CD4-positive, alpha-beta T cell treated with Interleukin-4 for 1 hour (primary cell): ENCODE data around the gene CACNA1E.

ENCODE experiments used
- DNase-seq, 2 donors: peaks; one replicate each; pipeline ENCODE4 v3.0.0-alpha.2; 2020 to 2022

The CACNA1E gene

DNA sequence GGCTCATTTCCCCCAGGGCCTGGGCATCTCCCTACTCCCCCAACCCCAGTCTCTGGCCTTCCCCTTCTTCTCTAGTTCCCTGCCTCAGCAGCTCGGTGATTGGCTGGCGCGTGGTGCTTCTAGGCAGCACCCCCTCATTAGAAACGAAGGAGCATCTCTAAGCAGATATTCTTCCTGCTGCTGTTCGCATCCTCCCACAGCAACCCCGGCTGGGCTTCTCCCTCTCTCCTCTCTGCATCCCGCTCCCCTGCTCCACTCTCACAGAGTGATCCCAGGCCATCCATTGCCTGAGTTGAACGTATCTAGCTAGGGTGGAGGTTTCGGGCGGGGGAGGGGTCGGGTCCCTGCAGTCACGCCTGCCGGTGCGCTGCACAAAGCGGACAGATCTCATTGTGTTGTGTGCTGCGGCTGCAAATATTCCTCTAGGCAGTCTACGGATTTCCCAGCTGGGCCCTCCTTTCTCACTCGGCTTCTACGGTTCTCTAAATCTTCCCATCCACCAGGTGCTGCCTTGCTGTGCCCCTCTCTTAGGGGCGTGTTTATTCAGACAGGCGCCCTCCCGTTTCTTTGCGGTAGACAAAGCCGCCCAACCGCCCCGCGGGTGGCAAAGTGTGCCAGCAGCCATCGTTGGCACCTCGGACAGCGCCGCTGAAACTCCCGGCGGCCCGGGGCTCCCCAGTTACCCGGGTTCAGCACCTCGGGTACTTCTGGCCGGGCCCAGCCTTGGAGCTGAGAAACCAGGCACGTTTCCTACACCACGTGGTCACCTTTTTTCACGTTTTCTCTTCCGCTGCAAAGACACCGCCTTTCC, 2.2 kb downstream of the CACNA1E start:
- DNase-seq = no peak

DNA sequence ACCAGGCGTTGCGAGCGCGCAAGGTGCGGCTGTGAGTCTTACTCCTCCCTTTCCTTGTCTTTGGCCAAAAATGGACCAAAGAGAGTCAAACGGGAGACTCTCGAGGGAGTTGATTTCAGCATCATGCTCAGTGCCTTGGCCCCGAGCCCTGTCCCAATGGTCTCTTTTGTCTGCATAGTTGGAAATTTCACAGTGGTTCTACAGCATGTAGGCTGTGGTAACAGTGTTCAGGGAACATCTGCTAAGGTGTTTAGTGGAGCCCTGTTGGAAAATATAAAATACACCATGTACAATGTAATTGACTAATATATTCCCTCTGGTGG, 2.7 kb downstream of the CACNA1E start:
- no peak for DNase-seq

DNA sequence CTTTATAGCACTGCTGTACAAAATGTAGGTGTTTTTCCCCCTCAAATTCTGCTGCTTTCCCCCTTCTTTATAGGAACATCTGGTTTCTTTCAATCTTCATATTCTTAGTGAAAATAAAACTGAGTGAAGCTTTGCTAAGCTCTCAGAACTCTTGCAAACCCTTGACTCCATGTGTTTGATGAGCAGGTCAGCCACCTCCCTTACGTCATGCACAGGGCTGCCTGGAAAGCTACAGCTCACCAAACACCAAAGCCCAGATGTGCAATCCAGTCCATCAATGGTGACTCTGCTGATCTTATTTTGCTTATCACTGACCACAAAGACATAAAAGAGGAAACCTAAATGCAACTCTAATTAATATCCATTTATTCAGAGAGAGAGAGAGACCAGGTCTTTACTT, 5.5 kb downstream of the CACNA1E start:
- DNase-seq = no peak

GRCh38 chr1:181490276-181490675, 7.0 kb downstream of the CACNA1E start:
- no peak for DNase-seq

DNA sequence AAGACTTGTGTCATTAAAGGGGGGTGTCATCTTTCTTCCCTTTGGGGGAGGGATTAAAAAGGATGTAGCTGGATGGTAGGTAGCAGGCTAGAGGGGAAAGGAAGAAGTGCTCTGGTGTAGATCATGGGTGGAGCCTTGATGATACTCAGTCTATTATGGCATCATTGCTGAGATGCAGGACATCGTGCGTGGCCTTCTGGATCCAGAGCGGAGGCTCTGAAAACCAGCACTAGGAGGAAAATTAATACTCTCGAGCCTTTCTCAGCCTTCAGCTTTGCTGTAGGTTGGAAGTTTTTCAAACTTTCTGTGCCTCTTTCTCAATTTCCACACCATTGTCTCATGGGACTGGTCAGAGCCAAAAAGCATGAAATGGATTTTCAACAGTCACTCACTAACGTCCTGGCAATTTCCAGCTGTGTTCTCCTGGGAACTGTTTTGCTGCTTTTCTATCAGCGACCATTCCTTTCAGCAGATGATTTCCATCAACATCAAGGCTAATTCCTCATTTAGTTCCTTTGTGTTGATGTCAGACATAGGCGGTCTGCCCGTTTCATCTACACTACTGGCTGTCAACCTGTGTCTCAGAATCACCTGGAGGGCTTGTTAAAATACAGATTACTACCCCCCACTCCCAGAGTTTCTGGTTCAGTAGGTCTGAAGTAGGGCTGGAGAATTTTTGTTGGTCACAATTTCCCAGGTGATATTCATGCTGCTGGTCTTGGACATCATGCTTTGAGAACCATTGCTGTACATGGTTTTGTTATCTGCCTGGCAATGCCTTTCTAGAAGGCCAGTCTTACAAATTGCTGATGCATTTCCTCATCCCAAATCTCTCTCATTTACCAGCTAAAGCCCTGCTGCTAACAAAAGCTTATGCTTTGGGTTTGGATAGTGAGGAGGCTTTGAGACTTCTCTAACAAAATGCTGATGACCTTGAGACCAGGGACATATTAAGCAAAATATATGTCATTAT, 7.7 kb downstream of the CACNA1E start:
- no peak for DNase-seq

GRCh38 chr1:181493166-181493565, 9.8 kb downstream of the CACNA1E start:
- no peak for DNase-seq

GRCh38 chr1:181493885-181494284, 10.6 kb downstream of the CACNA1E start:
- no peak for DNase-seq

- DNase-seq = no peak
Measured at GRCh38 chr1:181496759-181497158, 13.4 kb downstream of the CACNA1E start.

DNA sequence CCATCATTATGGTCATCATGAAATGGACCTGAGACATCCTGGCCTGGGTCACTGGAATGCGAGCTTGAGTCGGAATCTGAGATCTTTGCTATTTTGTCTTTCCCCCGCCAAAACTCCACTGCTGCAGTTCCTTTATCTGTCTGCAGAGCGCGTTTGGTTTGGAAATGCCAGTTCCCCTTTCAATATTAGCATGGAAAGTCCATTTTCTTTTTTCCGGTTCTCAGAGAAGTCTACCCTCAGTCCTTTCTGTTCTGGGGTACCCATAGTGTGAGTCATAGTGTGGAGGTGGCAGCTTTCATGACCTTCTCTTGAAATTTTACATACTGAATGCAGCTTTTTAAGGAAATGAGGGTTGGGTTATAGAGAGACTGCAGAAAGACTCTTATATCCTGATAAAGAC, 14.6 kb downstream of the CACNA1E start:
- DNase-seq = no peak

DNA sequence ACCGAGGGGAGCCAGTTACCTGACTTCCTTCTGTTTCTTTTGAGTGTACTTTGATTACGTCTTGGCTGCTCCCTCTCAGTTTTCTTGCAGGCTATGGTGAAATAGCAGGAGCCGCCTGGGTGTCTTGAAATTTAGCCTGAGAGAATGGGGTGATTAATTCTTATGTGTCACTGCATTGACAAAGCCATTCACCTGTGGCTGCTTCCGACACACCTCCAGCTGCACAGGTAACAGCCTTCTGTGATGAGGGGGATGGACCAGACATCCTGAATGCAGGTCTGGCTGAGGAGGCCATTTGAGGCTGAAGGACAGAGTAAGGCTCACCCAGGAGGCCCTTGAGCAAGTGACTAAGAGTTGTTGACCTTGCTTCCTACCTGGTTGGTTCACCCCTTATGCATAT, 16.5 kb downstream of the CACNA1E start:
- no peak for DNase-seq

DNA sequence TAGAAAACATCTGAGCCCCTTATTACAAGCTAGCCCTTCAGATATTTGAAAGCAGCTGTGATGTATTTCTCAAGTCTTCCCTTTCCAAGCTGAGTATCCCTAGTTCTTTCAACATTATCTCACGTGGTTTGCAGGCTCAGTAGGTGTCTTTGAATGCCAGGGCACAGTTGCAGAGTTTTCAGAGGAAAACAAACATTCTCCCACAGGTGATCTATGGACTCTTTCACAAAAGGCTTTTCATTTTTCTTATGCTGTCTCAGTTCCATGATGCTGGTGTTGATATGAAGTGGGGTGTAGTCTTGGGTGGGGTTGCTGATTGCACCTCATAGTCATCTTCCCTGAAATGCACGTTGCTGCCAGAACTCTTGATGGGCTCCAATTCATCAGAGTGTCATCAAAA, 17.3 kb downstream of the CACNA1E start:
- DNase-seq = no peak

DNA sequence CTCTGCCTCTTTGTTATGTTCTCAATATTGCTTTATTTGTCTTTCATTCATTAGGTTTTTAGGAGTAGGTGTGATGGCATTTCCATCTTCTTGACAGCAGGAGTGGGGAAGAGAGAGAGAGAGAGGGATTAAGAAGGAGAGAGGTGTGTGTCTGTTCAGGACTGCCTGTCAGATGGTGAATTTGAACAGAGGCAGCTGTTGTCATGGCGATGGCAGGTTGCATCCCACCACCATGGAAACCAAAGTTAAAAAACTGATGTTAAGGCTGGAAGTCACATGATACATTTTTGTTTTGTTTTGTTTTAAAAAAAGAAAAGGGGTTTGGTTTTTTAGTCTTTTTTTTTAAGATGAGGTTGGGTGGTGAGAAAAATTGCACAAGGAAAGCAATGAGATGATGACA, 18.3 kb downstream of the CACNA1E start:
- DNase-seq = no peak

DNA sequence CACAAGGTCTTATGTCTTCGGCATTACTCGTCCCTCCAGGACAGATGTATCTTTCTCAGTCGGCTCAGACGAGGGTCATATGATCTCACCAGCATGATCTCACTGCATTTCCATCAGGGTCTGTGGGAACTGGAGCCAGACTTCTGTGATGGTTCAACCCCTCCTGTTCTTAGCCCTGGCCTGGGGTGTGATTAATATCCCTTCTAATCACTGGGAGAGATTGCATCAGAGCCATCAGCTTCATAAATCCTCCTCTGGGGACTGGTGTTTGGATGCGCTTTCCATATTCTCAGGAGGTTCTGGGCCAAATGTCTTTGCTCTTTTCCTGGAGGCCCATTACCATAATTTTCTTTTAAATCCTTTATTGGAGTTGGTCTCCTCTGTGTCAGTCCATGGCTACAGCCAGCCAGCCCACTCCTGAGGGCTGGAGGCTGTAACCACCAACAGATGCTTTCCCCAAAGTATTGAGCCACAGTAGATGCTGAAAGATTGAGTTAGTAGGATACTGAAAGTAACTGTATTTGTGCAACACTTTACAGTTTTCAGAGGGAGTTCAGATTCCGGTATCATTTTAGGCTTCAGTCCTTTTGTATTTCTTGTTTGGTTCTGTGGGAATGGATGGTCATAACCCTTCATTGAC, 20.0 kb downstream of the CACNA1E start:
- no peak for DNase-seq

DNA sequence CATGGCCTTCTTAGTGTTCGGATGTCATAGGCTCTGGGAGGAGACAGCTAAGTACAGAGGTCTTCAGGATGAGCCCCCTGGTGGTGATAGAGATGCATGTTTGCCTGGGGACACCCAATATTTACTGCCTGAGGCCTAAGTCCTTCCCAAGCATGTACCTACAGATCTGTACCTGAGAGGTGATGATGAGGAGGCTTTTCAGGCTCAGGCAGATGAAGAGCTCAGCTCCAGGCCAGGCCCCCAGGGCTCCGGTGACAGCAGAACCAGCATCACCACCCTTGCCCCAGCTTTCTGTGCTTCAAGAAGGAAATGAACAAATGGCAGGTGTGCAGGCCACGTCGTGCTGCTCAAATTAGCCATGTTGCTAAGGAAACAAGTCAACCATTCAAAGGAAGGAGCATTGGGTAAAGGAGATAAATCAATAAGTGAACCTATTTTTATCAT, 21.1 kb downstream of the CACNA1E start:
- no peak for DNase-seq

- DNase-seq = no peak
Measured at GRCh38 chr1:181506563-181507353, 23.4 kb downstream of the CACNA1E start.

DNA sequence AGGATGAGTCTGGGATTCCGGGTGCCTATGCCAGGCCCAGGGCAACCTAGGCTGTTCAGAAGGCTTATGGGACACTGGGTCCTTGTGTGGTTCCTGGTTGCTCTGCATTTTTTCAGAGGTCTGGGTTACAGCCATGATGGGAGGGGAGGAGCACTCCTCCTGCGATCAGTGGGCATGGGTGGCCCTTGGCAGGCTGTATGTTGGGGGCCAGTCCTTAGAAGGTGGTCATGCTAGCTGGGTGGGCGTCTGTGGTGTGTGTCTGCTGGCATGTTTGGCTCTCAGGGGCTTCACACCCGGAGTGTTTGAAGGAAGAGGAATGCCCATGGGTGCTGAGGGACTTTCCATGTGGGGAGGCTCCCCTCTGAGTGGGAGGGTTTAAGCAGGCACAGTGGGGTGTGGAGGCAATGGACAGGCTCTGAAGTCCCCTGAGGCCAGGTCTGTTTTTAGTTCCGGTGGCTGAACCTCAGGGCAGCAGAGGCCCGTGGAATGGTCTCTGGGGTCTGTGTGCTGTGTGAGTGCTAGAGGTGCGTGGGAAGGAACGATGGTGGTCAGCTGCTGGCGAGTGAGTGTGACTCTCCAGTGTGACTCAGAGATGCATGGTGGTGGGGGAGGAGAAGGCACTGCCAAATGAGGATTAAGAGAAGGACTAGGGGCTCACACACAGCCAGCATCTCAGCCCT, 25.3 kb downstream of the CACNA1E start:
- no peak for DNase-seq

GRCh38 chr1:181513786-181514297, 30.5 kb downstream of the CACNA1E start:
- no peak for DNase-seq

DNA sequence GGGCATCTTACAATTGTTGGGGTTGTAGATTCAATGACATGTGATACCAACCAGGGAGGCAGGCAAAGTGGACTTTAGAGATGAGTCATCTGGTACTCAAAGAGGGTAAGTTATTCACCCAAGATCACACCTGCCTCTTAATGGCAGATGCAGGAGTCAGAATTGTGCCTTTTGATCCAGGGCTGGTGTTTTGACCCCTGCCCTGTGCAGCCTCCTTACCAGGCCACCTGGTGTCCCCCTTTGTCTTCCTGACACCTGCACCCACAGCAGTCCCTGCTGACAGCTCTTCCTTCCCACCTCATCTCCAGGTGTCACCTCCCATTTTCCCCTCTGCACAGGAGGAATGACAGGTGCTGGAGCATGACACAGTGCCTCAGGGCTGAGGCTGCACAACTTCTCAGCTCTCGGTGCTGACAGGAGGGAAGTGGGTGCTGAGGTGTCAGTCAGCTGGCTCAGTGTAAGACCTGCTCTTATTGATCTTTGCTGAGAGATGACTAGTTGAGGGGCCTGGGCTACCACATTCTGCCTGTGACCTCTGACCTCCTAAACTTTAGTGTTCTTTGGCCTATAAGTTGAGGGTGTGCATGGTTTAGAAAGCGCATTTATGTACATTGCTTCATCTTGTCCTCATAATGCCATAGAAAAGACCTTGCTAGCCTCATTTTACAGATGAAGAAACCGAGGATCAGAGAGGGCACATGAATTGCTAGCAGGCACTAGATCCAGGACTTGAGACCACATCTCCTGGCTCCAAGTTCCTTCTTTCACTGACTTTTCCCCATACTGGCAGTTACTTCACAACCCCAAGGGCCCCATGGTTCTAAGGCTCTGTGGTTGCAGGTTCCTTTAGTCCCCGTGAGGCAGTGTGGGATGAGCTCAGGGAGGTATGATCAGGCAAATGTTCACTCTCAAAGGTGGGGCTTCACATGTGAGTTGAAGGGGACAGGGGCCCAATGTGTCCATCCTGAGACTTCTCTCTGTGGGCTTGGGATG, 31.3 kb downstream of the CACNA1E start:
- no peak for DNase-seq

DNA sequence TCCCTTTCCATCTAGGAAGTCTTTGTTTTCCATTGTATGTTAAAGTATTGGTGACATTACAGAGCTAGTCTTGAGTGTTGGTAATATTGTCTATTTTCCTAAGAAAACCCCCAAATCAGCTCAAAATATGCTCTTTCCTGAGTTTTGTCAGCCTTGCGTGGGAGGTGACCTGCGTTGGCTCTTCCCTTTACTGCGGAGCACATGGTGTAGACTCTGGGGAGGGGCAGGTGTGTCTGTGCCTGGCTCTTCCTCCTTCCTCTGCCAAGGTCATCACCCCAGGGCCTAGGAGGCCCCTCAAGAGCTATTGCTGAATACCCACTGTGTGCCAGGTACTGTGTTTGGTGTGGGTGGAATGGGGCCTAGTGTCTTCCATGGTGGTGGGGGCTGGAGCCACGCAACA, 33.4 kb downstream of the CACNA1E start:
- no peak for DNase-seq

GRCh38 chr1:181517181-181517875, 34.0 kb downstream of the CACNA1E start:
- no peak for DNase-seq
